GM12891 (cell line): Measurements from ENCODE around the gene RASA3.

Source experiments
- DNase-seq: peaks from one replicate; pipeline ENCODE4 v3.0.0; 2011; ENCODE audit warnings: low spot score; ENCODE audit not compliant: insufficient read length
- FAIRE-seq: peaks from 2 replicates; lab custom pipeline; 2011; peaks lifted over from hg19 to GRCh38; lab: Jason Lieb, UNC
- PAX5 ChIP-seq: IDR thresholded peaks from 2 replicates; pipeline ENCODE4 v1.6.1; 2011; ENCODE audit warnings: low read length, moderate library complexity, mild to moderate bottlenecking; ENCODE audit not compliant: insufficient read depth, severe bottlenecking
- POLR2A ChIP-seq: IDR thresholded peaks from 2 replicates; pipeline ENCODE4 v1.6.1; 2011; ENCODE audit warnings: low read depth, low read length, control low read depth
- POLR2AphosphoS5 ChIP-seq: IDR thresholded peaks from 2 replicates; pipeline ENCODE4 v1.6.1; 2011; ENCODE audit warnings: low read depth, low read length, control low read depth
- POU2F2 ChIP-seq: IDR thresholded peaks from 2 replicates; pipeline ENCODE4 v1.6.1; 2011; ENCODE audit warnings: low read depth, mild to moderate bottlenecking, control low read depth, low read length, moderate library complexity
- SPI1 ChIP-seq: IDR thresholded peaks from 2 replicates; pipeline ENCODE4 v1.6.1; 2011; ENCODE audit warnings: low read depth, low read length, control low read depth
- TAF1 ChIP-seq: IDR thresholded peaks from 2 replicates; pipeline ENCODE4 v1.6.1; 2011; ENCODE audit warnings: low read depth, low read length, control low read depth

Gene RASA3

DNA sequence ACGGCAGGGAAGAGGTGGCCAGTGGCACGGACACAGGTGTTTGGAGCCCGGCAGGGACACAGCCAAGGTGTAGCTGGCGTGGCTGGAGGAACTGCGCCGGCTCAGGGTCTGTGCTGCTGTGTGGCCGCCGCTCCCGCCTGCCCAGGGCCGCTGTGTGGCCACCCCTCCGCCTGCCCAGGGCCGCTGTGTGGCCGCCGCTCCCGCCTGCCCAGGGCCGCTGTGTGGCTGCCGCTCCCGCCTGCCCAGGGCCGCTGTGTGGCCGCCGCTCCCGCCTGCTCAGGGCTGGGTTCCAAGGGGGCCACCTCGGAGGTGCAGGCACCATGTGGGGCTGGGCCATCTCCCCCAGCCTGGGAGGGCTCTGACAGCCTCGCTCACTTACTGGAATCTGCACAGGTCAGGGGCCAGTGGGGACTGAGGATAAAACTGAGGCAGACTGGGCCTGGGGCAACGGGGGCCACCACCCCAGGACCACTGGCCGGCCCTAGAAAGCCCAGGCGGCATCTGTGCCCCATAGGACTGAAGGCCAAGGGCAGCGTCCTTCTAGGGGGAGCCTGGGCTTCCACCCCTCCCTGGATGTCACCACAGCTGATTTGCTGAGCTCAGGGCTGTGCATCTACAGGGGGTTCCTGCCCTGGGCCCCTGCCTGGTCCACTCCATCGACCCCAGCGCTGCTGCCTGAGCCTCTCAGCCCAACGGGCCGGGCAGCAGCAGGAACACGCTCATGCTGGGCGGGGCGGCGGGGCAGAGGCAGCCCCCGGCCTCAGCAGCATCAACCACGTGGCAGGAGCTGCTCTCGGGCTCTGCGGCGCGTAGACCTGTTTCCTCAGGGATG is 180.1 kb downstream of the RASA3 start:
- FAIRE-seq (no peak), DNase-seq (no peak)
- no peak for TF ChIP-seq SPI1
- no peak for TF ChIP-seq POLR2A
- TF ChIP-seq TAF1, result no peak
- TF ChIP-seq POU2F2, result no peak
- no peak for TF ChIP-seq POLR2AphosphoS5
- no peak for TF ChIP-seq PAX5

DNA sequence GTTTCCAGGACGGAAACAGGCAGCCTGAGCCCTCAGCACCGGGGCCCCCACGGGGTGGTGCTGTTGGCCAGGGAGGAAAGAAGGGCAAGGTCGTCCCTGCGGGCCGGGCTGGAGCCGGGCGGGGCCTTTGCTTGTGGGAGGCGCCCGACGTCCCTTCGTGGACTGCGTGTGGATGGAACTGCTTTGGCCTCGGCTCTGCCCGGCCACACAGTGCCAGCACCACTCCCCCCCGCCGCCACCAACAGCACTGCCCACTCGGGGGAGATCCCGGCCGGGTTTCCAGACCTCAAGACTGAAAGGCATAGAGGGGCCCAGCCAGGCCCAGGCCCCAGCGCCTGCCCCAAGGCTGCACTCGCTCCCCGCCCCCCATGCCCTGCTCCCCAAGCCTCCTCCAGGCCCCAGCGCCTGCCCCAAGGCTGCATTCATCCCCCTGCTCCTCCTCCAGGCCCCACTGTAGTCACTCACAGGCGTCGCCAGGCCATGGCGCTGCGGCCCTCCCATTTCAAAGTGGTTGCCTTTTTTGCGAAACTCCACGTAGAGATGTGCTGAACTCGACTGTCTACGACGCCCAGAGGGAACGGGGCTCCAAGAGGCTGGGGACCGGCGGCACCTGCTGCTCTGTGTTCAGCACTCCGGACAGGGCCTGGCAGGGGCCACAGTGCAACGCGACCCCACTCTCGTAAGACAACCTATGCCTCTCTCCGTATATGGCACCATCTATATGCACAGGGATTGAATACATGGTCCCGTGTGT is 181.0 kb downstream of the RASA3 start:
- DNase-seq, result peak; percentile 95
- TF ChIP-seq POU2F2 (peak; percentile 24; the same call in 1 of the 2 replicates), PAX5 (no peak), POLR2AphosphoS5 (no peak)

DNA sequence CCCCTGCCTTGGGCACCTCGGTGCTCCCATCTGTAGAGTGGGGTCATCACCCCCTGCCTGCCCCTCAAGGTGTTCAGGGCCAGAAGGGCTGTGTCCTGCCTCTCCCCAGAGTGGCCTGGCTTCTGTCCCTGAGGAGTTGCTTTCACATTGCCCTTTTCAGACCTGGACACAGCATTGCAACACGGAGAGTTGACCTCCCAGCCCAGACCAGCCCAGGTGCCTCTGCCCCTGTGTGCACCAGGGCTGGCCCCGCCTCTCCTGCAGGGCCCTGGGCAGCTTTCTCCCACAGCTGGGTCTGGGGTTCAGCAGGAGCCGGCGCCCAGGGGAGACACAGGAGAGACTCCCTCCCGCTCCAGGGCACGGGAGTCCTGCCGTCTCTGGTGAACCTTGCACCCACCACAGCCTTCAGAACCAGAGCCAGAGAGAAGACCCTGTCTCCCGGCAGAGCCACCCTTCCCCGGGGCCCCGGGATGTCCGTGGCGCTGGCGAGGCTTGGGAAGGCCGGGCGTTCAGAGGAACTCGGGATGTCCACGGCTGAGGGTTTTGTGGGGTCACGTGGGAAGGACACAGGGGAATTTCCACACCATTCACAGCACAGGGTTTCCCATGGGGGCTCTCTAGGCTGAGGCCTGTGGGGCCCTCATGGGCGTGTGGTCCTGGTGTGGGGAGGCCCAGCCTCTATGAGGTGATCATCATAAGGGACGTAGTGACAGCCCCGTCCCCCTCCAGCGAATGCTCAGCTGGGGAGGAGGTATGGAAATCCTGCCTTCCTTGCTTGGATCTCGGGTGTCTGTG is 181.8 kb downstream of the RASA3 start:
- no peak for TF ChIP-seq TAF1
- TF ChIP-seq POLR2AphosphoS5, result no peak
- no peak for TF ChIP-seq POLR2A
- no peak for TF ChIP-seq SPI1
- TF ChIP-seq PAX5, result no peak
- TF ChIP-seq POU2F2, result no peak
- FAIRE-seq, result no peak
- DNase-seq, result no peak

More for the DNA sequence above, 181.0 kb downstream of the RASA3 start:
- no peak for FAIRE-seq

DNA sequence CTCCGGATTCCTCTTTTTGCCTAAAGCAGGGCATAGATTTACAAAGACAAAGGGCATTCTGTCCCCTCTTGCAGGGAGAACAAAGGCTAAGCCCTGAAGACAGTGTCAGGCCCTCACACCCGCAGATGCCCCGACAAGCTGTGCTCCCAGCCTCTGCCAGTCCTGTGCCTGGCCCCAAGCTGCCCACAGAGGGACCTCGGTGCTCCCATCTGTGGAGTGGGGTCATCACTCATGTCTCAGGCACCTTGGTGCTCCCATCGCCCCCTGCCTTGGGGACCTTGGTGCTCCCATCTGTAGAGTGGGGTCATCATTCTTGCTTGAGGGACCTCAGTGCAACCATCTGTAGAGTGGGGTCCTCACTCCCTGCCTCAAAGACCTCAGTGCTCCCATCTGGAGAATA is 182.9 kb downstream of the RASA3 start:
- TF ChIP-seq POLR2A, result no peak
- no peak for TF ChIP-seq TAF1
- TF ChIP-seq POLR2AphosphoS5, result no peak
- TF ChIP-seq SPI1, result no peak
- TF ChIP-seq POU2F2, result no peak
- no peak for TF ChIP-seq PAX5
- DNase-seq (no peak), FAIRE-seq (no peak)

DNA sequence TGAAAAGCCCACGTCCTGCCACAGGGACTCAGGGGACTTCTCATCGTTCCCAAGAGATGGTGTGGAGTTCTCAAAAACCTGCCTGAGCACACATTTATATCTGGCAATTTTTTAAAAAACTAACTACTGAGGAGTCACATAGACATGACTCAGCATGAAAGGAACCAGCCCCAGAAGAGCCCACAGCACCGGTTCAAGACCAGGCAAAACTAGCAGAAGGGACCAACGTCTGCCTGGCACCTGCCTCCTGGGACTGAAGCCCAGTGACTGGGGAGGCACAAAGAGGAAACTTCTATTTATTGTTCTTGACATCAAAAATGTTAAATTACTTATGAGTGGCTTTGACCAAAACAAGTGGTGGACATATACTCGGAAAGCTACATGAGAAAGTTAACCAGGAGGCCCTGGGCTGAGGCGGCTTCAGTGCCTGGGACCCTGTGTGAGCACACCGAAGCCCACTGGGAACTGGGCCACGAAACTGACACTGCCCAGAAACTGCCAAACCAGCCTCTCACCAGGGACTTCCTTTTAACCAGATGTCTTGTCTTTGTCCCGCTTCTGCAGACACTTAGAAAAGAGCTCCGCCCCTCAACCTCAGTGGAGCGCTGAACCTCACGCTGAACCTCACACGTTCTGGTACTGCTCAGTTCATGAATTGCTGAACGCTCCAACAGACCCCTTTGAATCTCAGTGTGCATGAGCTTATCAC is 184.2 kb downstream of the RASA3 start:
- DNase-seq (no peak), FAIRE-seq (no peak)
- TF ChIP-seq POLR2AphosphoS5 (no peak), SPI1 (no peak), POLR2A (no peak), TAF1 (no peak), PAX5 (no peak), POU2F2 (no peak)

DNA sequence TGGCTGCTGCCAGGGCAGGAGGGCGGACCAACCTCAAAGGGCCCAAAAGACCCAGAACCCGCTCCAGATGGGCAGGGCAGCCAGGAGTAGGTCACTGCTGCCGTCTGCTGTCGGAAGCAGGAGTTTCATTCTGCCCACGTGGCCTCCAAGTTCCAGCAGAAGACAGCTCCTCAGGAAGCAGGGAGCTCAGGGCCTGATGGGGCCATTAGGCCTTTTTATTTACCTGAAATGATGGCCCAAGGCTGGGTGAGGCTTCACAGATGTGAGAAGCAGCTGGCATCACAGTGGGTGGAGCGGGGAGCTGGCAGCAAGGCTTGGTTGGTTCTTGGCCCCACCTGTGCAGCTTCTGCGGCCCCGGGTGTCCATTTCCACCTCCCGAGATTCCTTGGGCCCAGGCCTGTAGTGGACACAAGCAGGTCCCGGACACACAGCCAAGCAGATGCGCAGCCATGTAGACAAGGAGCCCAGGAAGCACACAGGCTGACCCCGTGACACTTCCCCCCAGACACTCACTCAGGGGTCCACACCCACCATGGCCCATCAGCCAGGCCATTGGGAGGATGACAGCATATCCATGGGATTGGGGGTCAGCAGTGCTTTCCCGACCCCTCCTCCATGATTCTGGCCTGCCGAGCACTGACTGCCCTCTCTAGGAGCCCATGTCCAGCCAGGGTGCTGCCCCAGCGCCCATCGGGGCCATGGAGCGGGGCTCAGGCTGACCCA is 185.0 kb downstream of the RASA3 start:
- FAIRE-seq (no peak), DNase-seq (no peak)
- TF ChIP-seq POLR2A (no peak), SPI1 (no peak), PAX5 (no peak), TAF1 (no peak), POU2F2 (no peak), POLR2AphosphoS5 (no peak)

DNA sequence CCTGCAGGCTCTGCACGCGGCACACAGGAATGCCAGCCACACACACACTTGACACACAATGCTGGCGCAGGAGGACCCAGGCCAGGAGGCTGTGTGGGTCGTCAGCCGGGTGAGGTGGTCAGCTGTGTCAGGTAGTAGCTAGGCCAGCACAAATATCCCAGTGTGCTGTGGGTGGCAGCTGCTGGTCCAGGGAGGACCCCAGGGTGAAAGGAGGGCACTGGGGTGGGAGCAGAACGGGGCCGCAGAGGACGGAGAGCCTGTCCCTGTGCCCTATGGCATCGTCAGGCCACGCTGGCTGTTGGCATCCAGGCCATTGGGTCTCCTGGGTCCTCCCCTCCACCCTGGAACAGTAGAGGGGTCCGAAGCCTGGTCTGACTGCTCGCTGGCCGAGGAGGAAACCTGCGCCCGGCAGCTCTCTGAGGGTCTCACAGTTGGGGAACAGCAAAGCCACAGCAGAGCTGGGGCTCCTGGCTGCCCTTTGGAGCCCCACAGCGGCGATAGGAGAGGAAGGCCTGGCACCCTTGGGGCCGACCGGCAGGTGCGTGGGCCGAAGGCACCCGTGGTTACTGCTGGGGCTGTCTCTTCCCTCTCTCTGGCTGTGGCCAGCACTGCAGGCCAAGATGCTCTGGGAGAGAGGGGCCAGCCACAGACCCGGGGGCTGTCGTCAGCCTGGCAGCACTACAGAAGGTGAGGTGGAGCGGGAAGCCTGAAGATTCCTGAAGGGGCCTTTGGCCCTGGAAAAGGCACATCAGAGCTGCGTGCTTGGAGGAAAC is 185.8 kb downstream of the RASA3 start:
- DNase-seq (no peak), FAIRE-seq (no peak)
- TF ChIP-seq PAX5 (no peak), POLR2AphosphoS5 (no peak), POU2F2 (no peak), SPI1 (no peak), TAF1 (no peak), POLR2A (no peak)
